Measurements from ENCODE around the gene FNBP1.

- TF ChIP-seq CTCF (conservative IDR thresholded peaks at IDR 0.05) (no peak), ZFX (IDR thresholded peaks at IDR 0.05) (no peak)
Observed at GRCh38 chr9:130026583-130027340, 16.2 kb downstream of the FNBP1 start.
